NCI-H446 treated with DMSO at 0.1 percent for 48 hours (cell line): ENCODE measurements around the gene KCNQ1.

Source experiments
- DNase-seq: peaks from one replicate; lab custom pipeline; 2025; lab: John Stamatoyannopoulos, UW

KCNQ1 gene

GRCh38 chr11:2779981-2780849 is 335.4 kb downstream of the KCNQ1 start:
- no peak for DNase-seq

- DNase-seq: no peak
Observed at GRCh38 chr11:2780850-2781407, 336.1 kb downstream of the KCNQ1 start.

- no peak for DNase-seq
Observed at GRCh38 chr11:2781408-2782274, 336.8 kb downstream of the KCNQ1 start.

DNA sequence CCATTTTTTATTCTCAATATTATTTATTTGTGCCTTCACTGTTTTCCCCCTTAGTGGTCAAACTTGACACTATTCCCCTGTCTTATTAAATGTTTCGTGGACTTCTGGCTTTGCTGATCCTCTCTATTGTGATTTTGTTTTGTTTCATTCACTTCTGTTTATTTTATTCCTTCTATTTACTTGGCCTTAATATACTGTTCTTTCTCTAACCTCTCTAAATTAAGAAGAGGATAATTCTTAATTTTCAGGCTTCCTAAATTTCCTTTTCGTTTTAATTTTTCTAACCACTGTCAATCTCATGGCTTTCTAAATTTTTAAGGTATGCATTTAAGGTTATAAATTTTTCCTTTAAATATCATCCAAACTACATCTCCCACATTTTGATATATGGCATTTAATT is 338.0 kb downstream of the KCNQ1 start:
- DNase-seq: no peak

GRCh38 chr11:2783536-2784082 is 338.8 kb downstream of the KCNQ1 start:
- DNase-seq: no peak

GRCh38 chr11:2787816-2788167 is 343.0 kb downstream of the KCNQ1 start:
- no peak for DNase-seq

DNA sequence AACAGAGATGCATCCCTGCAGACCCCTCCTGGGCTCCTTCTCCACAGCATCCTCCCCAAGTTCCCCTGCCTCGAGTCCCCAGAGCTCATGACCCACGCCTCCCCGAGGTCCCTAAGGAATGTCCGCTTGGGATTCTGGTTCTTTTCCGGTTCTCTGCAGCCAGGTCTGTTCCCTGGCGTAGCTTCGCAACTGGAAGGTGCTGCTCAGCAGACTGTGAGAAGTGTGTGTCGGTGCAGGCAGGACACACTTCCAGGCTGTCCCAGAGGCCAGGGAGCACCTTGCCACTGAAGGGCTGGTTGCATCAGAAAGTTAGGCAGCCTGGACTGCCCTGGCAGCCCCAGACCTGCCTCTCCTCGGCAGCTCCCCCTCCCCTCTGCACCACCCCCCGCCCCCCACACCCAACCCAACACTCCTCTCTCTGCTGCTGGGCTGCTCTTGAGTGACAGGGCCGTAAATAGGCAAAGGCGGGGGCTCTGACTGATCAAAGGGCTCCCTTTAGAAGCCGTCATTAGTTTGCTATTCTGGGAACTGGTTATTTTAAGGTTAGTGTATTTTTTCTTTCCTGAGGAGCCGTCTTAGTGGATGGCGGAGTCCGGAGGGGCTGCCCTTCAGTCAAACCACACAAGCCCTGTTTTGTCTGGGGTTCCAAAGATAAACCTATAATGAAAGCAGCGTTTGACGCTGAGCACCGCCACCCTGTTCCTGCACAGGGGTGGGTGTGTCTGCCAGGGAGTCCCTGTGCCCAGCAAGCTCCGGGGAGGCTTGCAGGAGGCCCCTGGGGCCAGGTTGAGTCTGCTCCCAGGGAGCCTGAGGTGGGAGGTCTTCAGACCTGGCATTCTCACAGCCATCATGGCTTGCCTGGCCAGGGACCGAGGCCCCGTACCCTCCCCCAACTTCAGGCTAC is 343.6 kb downstream of the KCNQ1 start:
- no peak for DNase-seq

GRCh38 chr11:2789331-2789730 is 344.5 kb downstream of the KCNQ1 start:
- DNase-seq: no peak

DNA sequence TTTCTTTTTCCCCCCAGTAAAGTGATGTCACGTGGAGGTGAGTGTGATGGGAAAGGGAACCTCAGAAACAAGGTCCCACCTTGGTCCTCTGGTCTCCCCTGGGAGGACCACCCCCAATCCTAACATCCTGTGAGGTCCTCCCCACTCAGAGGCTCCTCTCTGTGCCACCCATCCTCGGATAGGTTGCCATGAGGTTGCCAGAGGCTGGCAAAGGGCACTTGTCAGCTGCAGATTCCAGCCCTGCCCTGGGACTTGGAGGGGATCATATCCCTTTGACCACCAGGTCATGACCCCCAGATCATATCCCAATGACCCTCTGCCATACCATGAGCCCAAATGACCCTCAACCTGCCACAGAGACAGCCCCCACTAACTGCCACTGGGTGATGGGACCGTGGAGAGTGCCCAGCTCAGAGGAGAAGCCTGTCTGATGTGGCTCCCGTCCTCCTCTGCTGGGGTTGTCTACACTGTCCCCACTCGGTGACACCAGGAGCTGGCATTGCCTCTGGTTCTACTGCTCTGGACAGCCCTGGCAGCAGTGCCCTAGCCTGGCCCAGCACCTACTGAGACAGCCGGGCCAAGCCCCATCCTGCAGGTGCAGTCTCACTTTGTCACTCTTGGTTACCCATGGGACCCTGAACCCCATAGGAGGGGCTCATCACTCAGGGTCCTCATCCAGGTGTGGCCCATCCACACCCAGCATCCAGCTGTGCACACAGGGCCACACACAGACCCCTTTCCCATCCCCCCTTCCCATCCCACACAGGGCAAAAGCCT is 345.2 kb downstream of the KCNQ1 start:
- DNase-seq: no peak

- no peak for DNase-seq
Observed at GRCh38 chr11:2790568-2790921, 345.7 kb downstream of the KCNQ1 start.

GRCh38 chr11:2791139-2791520 is 346.3 kb downstream of the KCNQ1 start:
- no peak for DNase-seq

- no peak for DNase-seq
Observed at GRCh38 chr11:2791521-2792380, 346.9 kb downstream of the KCNQ1 start.

DNA sequence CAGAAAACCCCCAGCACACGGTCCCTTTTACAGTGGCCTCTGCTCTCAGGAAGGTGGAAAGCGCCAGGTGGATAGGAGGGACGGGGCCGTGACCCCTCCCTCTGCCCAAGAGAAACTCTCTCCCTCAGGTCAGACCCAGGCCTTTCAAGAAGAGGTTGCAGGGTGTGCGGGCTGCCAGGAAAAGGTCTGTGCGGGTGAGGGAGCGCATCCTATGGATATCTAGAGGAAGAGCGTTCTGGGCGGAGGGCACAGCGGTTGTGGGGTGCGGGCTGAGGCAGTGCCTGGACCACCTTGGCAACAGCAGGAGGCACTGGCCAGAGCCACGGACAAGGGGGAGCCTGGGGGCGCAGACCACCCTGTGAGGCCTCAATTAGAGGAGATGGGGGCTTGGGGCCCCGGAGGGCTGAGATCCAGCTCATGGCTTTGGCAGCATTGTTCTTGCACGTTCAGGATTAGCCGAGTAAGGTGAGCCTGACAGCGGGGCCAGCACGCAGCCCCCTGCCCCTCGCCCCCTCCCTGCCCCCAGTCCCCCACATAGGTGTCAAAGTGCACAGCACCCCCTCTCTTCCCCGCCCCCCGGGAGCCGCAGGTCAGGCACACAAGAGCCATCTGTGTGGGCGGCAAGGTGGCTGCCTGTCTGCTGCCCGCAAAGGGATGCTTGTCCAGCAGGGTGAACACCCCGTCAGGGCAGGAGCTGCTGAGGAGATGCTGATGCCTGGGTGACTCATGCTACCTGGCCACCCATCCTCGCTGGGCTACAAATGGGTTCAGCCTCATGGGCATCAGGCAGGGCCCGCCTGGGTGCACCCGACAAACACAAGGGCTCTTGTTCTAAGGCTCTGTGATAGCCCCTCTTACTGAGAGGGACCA is 347.8 kb downstream of the KCNQ1 start:
- DNase-seq: no peak

DNA sequence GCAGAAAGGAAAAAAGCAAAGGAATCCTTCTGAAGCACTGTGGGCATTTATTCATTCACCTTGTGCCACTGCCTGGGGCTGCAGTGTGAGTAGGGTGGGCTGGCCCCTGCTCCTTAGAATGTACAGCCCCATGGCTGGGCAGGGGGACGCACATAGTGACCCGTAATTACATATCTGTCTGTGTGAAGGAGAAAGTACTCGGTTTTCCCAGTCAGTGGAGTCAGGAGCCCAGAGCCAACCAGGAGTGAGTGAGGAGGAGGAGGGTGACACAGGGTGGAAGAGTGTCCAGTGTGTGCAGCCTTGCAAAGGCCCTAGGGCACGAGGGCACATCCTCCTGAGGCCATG is 348.9 kb downstream of the KCNQ1 start:
- DNase-seq: no peak

- DNase-seq: no peak
Observed at GRCh38 chr11:2794046-2794967, 349.5 kb downstream of the KCNQ1 start.

DNA sequence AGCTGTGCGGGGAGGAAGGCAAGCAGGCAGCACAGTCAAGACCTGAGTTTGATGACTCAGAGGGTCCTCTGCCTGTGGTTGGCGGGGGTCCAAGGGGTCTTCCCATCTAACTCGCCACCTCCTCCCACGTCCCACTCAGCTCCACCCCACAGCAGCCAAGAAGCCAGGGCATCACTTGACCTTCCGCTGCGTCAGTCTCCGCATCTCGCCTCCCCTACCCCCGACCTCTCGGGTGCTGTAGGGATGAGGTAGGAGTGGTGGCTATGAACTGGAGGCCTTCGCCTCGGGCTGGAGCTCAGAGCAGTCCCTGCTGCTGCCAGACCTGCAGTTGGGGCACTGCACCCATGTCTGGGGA is 350.1 kb downstream of the KCNQ1 start:
- no peak for DNase-seq

- DNase-seq: no peak
Observed at GRCh38 chr11:2795491-2795991, 350.7 kb downstream of the KCNQ1 start.

GRCh38 chr11:2796091-2796490 is 351.3 kb downstream of the KCNQ1 start:
- no peak for DNase-seq
